ENCODE measurements around the gene TMEM61. TPM values are rescaled to one million over a fixed set of nuclear protein-coding genes. Genes with fewer than 3 reads are reported as not detected.
A peak's percentile ranks its signal among the peaks of the same experiment; 100 is the strongest.

The TMEM61 gene
- total RNA-seq, 2 experiments from 2014 or later: not detected

DNA sequence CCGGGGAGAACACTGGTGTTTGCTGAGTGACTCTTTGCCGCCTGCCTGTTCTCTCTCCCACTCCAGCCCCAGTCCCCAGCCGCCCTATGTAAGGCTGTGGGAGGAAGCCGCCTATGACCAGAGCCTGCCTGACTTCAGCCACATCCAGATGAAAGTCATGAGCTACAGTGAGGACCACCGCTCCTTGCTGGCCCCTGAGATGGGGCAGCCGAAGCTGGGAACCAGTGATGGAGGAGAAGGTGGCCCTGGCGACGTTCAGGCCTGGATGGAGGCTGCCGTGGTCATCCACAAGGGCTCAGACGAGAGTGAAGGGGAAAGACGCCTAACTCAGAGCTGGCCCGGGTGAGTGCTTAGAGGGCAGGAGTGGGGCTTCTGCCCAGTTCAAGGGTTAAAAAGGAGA lies 26.5 kb downstream of the TMEM61 start:
- intact Hi-C loops (cut with micrococcal nuclease): no loop called here
- Mint-ChIP-seq H3K4me1 (ENCODE audit: low read depth) (no peaks in the 10 kb centered on the region), H3K9me3 (no peaks in the 10 kb centered on the region), H3K4me3 (no peak overlapping the region), H3K27me3 (no peaks in the 10 kb centered on the region), H3K27ac (no peak overlapping the region), H3K36me3 (ENCODE audit: low read depth) (no peaks in the 10 kb centered on the region)
- ChIA-PET POLR2A (no interaction called here), CTCF (interaction anchor here (1.5 to 1.7 kb wide), 2 partner anchors 10 to 57 kb away, joined by 6 to 7 read pairs; no protein-coding TSS in a partner anchor)
- DNase-seq (no peak), ATAC-seq (no peak)
- TF ChIP-seq, protein P1, sequence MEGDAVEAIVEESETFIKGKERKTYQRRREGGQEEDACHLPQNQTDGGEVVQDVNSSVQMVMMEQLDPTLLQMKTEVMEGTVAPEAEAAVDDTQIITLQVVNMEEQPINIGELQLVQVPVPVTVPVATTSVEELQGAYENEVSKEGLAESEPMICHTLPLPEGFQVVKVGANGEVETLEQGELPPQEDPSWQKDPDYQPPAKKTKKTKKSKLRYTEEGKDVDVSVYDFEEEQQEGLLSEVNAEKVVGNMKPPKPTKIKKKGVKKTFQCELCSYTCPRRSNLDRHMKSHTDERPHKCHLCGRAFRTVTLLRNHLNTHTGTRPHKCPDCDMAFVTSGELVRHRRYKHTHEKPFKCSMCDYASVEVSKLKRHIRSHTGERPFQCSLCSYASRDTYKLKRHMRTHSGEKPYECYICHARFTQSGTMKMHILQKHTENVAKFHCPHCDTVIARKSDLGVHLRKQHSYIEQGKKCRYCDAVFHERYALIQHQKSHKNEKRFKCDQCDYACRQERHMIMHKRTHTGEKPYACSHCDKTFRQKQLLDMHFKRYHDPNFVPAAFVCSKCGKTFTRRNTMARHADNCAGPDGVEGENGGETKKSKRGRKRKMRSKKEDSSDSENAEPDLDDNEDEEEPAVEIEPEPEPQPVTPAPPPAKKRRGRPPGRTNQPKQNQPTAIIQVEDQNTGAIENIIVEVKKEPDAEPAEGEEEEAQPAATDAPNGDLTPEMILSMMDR (IDR thresholded peaks at IDR 0.05): no peak

DNA sequence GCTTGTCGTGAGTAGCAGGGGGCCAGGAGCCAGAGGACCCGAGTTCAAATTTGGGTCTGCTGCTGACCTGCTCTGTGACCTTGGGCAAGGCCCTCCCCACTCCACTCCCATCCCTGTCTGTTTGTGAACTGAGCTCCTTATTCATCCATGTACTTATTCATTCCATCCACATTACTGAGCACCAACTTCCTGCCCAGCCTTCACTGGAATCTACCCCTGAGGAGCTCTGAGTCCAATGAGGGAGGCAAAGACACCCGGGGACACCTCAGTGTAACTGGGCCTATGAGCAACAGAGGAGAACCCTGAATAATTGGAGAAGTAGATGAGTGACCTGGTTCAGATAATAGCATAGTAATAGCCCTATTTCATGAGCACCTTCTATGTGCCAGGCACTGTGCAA lies 27.2 kb downstream of the TMEM61 start:
- intact Hi-C loops (cut with micrococcal nuclease): no loop called here
- H3K9me3 Mint-ChIP-seq: no peaks in the 10 kb centered on the region

DNA sequence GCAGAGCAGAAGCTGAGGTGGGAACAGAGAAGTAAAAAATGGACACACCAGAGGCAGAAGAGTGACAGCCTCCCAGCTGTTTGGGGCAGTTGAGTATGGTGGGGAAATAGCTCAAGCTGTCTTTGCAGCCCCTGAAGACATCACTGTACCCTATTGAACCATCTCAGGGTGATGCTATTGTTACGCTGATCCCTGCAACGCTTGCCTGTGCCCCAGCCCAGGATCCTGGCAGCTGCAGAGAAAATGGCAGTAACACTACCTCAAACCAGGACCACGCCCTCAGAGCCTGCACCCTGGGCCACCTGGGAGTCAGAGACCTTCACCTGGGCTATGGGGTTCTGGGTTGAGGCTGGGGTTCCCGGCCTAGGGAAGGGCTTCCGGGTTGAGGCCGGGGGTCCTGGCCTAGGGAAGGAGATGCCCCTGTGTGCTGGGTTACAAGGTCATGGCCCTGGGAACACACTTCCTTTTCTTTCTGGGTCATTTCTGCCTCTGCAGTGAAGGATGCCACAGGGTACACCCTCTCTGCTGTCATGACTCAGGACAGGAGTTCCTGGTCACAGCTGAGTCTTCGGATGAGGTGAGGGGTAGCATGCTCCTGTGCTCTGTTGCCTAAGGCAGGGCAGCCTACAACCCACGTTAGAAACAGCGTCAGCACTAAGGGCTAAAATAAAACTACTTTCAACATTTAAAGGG lies 29.9 kb downstream of the TMEM61 start:
- TF ChIP-seq, protein P1 (IDR thresholded peaks at IDR 0.05): no peak
- no peaks in the 10 kb centered on the region for H3K9me3 Mint-ChIP-seq
- no peak for ATAC-seq
- peaks cover 5% of the 10 kb centered on the region for H3K27me3 Mint-ChIP-seq
- intact Hi-C loops (cut with micrococcal nuclease): no loop called here
- no peak overlapping the region for H3K4me3 Mint-ChIP-seq
- no peaks in the 10 kb centered on the region for H3K36me3 Mint-ChIP-seq (ENCODE audit: low read depth)
- H3K4me1 Mint-ChIP-seq (ENCODE audit: low read depth): no peaks in the 10 kb centered on the region
- no peak for DNase-seq
- POLR2A ChIA-PET: no interaction called here
- CTCF ChIA-PET: interaction anchor here (0.8 to 1.8 kb wide), 3 partner anchors 11 to 14 kb away, joined by 3 to 6 read pairs (median 4); no protein-coding TSS in a partner anchor
- no peak overlapping the region for H3K27ac Mint-ChIP-seq

More for the DNA sequence above, 27.2 kb downstream of the TMEM61 start:
- Mint-ChIP-seq H3K4me3 (no peak overlapping the region), H3K27ac (no peak overlapping the region), H3K36me3 (ENCODE audit: low read depth) (no peaks in the 10 kb centered on the region), H3K4me1 (ENCODE audit: low read depth) (no peaks in the 10 kb centered on the region), H3K27me3 (no peaks in the 10 kb centered on the region)
- TF ChIP-seq, protein P1 (IDR thresholded peaks at IDR 0.05): no peak
- ChIA-PET CTCF (interaction anchor here (1.7 kb wide), 1 partner anchor 58 kb away, joined by 6 read pairs; no protein-coding TSS in a partner anchor), POLR2A (no interaction called here)
- ATAC-seq: no peak
- no peak for DNase-seq

DNA sequence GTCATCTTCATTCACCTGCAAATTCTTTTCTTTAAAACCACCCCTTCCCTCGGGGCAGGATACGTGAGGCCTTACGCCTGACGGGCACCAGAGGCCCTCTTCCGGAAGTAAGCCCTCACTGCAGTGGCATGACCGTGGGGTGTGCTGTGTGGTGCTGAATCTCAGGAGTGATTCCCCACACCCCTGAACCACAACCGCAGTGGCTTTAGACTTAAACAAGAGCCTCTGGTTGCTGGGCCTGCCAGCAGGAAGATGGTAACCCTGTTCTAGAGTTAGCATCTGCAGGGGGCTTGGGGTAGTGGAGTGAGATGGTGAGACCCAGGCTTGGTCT lies 30.4 kb downstream of the TMEM61 start:
- H3K9me3 Mint-ChIP-seq: no peaks in the 10 kb centered on the region
- H3K27me3 Mint-ChIP-seq: peaks cover 5% of the 10 kb centered on the region
- ATAC-seq (no peak), DNase-seq (peak; percentile 34)
- H3K4me1 Mint-ChIP-seq (ENCODE audit: low read depth): no peaks in the 10 kb centered on the region
- no peak overlapping the region for H3K27ac Mint-ChIP-seq
- H3K4me3 Mint-ChIP-seq: no peak overlapping the region
- CTCF ChIA-PET: interaction anchor here (1.5 to 1.8 kb wide), 2 partner anchors 11 to 15 kb away, joined by 4 to 6 read pairs; no protein-coding TSS in a partner anchor
- TF ChIP-seq, protein P1 (IDR thresholded peaks at IDR 0.05): no peak
- POLR2A ChIA-PET: no interaction called here
- intact Hi-C loops (cut with micrococcal nuclease): no loop called here
- no peaks in the 10 kb centered on the region for H3K36me3 Mint-ChIP-seq (ENCODE audit: low read depth)

DNA sequence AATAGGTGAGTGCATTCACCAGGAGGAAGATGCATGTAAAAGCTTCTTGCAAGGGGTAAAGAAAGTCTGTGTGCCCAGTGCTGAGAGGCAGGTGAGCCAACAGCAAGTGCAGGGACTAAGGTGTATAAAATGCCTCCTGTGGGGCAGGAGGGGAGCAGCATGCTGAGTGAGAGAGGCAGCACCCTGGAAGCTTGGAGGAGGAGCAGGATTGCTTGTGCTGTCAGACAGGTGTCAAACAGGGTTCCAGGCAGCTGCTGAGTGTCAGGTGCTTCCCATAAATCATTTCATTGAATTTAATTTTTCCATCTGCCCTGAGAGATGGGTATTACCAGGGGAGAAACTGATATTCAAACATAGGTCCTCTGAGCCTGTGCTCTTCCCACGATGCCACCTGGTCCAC lies 32.2 kb downstream of the TMEM61 start:
- no peaks in the 10 kb centered on the region for H3K9me3 Mint-ChIP-seq

More for the DNA sequence above, 32.2 kb downstream of the TMEM61 start:
- Mint-ChIP-seq H3K4me1 (ENCODE audit: low read depth) (no peaks in the 10 kb centered on the region), H3K4me3 (no peak overlapping the region), H3K27me3 (peaks cover 5% of the 10 kb centered on the region), H3K36me3 (ENCODE audit: low read depth) (no peaks in the 10 kb centered on the region), H3K27ac (no peak overlapping the region)
- ATAC-seq (no peak), DNase-seq (no peak)
- intact Hi-C loops (cut with micrococcal nuclease): no loop called here
- TF ChIP-seq, protein P1 (IDR thresholded peaks at IDR 0.05): no peak
- POLR2A ChIA-PET: no interaction called here
- CTCF ChIA-PET: interaction anchor here (1.0 to 1.1 kb wide), 2 partner anchors 16 to 62 kb away, joined by 3 to 4 read pairs; no protein-coding TSS in a partner anchor

All from activated CD8-positive, alpha-beta T cell treated with anti-CD3 and anti-CD28 coated beads for 36 hours (primary cell).